OCI-LY7 (cell line): ENCODE data around the gene ATP6V1A. TPM values are rescaled to one million over a fixed set of nuclear protein-coding genes. Genes with fewer than 3 reads are reported as not detected.

Experiments used
- BruUV-seq: library from RNA; stranded (reverse); fragments of 400-500 nt; replicated peaks from 2 replicates; lab custom pipeline; 2021; lab: Mats Ljungman, UMichigan
- CTCF ChIA-PET: fragments of 300-600 bp; sonication (Branson Sonifier 250); formaldehyde crosslinking; loops from one replicate; lab custom pipeline; 2022; ENCODE audit warnings: antibody characterized with exemption; ENCODE audit not compliant: unreplicated experiment; lab: Charles Lee
- POLR2A ChIA-PET: fragments of 300-600 bp; sonication (Branson Sonifier 250); formaldehyde crosslinking; loops from one replicate; lab custom pipeline; 2022; ENCODE audit warnings: antibody characterized with exemption; lab: Charles Lee
- DNase-seq: peaks from one replicate; pipeline ENCODE4 v3.0.0-alpha.2; 2015; ENCODE audit warnings: low spot score
- H2AFZ ChIP-seq: fragments of 200-600 bp; sonication (generic), shearing (Covaris generic); 2 replicates; pipeline ENCODE4 v1.6.1; 2014; ENCODE audit warnings: mild to moderate bottlenecking, antibody characterized with exemption, low read length, moderate library complexity
- H3K27ac ChIP-seq: fragments of 200-600 bp; sonication (generic); 2 replicates; pipeline ENCODE4 v1.5.1; 2014; ENCODE audit warnings: mixed run types, low read depth, mild to moderate bottlenecking, moderate library complexity, low read length, inconsistent platforms; ENCODE audit not compliant: poor library complexity, severe bottlenecking
- H3K36me3 ChIP-seq: fragments of 200-600 bp; sonication (generic); 2 replicates; pipeline ENCODE4 v1.6.1; 2014; ENCODE audit warnings: mild to moderate bottlenecking, antibody characterized with exemption, low read length, moderate library complexity, mixed read lengths; ENCODE audit not compliant: insufficient read depth
- H3K4me1 ChIP-seq: fragments of 200-600 bp; sonication (generic); 2 replicates; pipeline ENCODE4 v1.5.1; 2014; ENCODE audit warnings: mild to moderate bottlenecking, low read length; ENCODE audit not compliant: insufficient read depth, poor library complexity, severe bottlenecking
- H3K4me2 ChIP-seq: fragments of 200-600 bp; sonication (generic); 2 replicates; pipeline ENCODE4 v1.6.1; 2014; ENCODE audit warnings: mild to moderate bottlenecking, low read length
- H3K4me3 ChIP-seq: fragments of 200-600 bp; sonication (generic); 2 replicates; pipeline ENCODE4 v1.5.1; 2014; ENCODE audit warnings: mild to moderate bottlenecking, low read depth, low read length; ENCODE audit not compliant: poor library complexity, severe bottlenecking
- H3K79me2 ChIP-seq: fragments of 200-600 bp; sonication (generic); 2 replicates; pipeline ENCODE4 v1.6.1; 2016; ENCODE audit warnings: low read depth, mild to moderate bottlenecking, low read length, moderate library complexity, mixed read lengths; ENCODE audit not compliant: insufficient read depth
- H3K9me2 ChIP-seq: fragments of 200-600 bp; sonication (generic); 2 replicates; pipeline ENCODE4 v1.6.1; 2016; ENCODE audit warnings: mild to moderate bottlenecking, low read length, mixed read lengths; ENCODE audit not compliant: insufficient read depth
- H3K9me3 ChIP-seq: fragments of 200-600 bp; sonication (generic); 2 replicates; pipeline ENCODE4 v1.6.1; 2014; ENCODE audit warnings: mild to moderate bottlenecking, mixed run types, low read length, mixed read lengths
- H4K20me1 ChIP-seq: fragments of 200-600 bp; sonication (generic); 2 replicates; pipeline ENCODE4 v1.6.1; 2014; ENCODE audit warnings: mild to moderate bottlenecking, antibody characterized with exemption, low read length, moderate library complexity, mixed read lengths; ENCODE audit not compliant: insufficient read depth
- CTCF ChIP-seq: fragments of 200-600 bp; sonication (generic); conservative IDR thresholded peaks from 2 replicates; pipeline ENCODE4 v1.5.1; 2014; ENCODE audit warnings: mild to moderate bottlenecking, antibody characterized with exemption, low read length, moderate library complexity, mixed read lengths
- EZH2phosphoT487 ChIP-seq: fragments of 200-600 bp; sonication (generic); IDR thresholded peaks from 2 replicates; pipeline ENCODE4 v1.6.1; 2018; ENCODE audit warnings: low read depth, borderline replicate concordance, mild to moderate bottlenecking, mixed run types, antibody characterized with exemption, low read length, moderate library complexity, mixed read lengths
- intact Hi-C: fragments of 100-400 bp; cut with micrococcal nuclease; formaldehyde crosslinking; loops from one replicate; pipeline ENCODE4 v1.10.0; 2022; ENCODE audit not compliant: unreplicated experiment
- total RNA-seq, 2 experiments: library from RNA; depleted of rRNA in 1 of 2; stranded (reverse); fragments of >200 nt in 1 of 2; shearing (Covaris generic) in 1 of 2; gene quantifications; 2 replicates each; pipeline ENCODE4 v1.2.3, GENCODE V29; 2014 to 2022

The ATP6V1A gene
- total RNA-seq, 2 experiments from 2014 or later, result 26.5 to 77.3 TPM

GRCh38 chr3:113844622-113845222 lies 97.9 kb downstream of the ATP6V1A start:
- Histone ChIP-seq H3K79me2 (no peaks in the 10 kb centered on the region), H3K27ac (no peak overlapping the region), H3K9me2 (no peaks in the 10 kb centered on the region), H3K4me3 (no peak overlapping the region), H4K20me1 (no peaks in the 10 kb centered on the region), H2AFZ (no peak overlapping the region), H3K4me1 (no peaks in the 10 kb centered on the region), H3K4me2 (no peak overlapping the region), H3K9me3 (no peaks in the 10 kb centered on the region), H3K36me3 (no peaks in the 10 kb centered on the region)
- peak; percentile 58 for DNase-seq
- CTCF ChIA-PET, result interaction anchor here (0.8 to 1.2 kb wide), 2 partner anchors 35 to 211 kb away, joined by 3 read pairs; no protein-coding TSS in a partner anchor
- peak; percentile 94 for TF ChIP-seq CTCF
- no peak for TF ChIP-seq EZH2phosphoT487
- POLR2A ChIA-PET, result interaction anchor here (0.5 to 1.8 kb wide), 7 partner anchors 14 to 211 kb away, joined by 3 to 5 read pairs (median 3); no protein-coding TSS in a partner anchor
- intact Hi-C loops, result loop anchor here (1.0 to 10.0 kb wide), 3 partner anchors 69 to 450 kb away; partner anchors contain the start of genes CCDC191, QTRT2 and TIGIT
- no TSS peak for BruUV-seq

GRCh38 chr3:113847247-113847646 lies 100.4 kb downstream of the ATP6V1A start:
- no peak overlapping the region for H2AFZ ChIP-seq
- no TSS peak for BruUV-seq
- no peaks in the 10 kb centered on the region for H3K79me2 ChIP-seq
- ChIA-PET CTCF (no interaction called here), POLR2A (interaction anchor here (0.5 kb wide), 1 partner anchor 348 kb away, joined by 4 read pairs; no protein-coding TSS in a partner anchor)
- no peaks in the 10 kb centered on the region for H3K4me1 ChIP-seq
- no peaks in the 10 kb centered on the region for H4K20me1 ChIP-seq
- TF ChIP-seq CTCF, result no peak
- TF ChIP-seq EZH2phosphoT487, result no peak
- H3K4me2 ChIP-seq, result no peak overlapping the region
- no peaks in the 10 kb centered on the region for H3K36me3 ChIP-seq
- H3K27ac ChIP-seq, result no peak overlapping the region
- DNase-seq, result no peak
- H3K9me2 ChIP-seq, result no peaks in the 10 kb centered on the region
- H3K4me3 ChIP-seq, result no peak overlapping the region
- intact Hi-C loops, result loop anchor here (10.0 kb wide), 2 partner anchors 208 to 448 kb away; partner anchors contain the start of genes CCDC191, QTRT2 and TIGIT
- H3K9me3 ChIP-seq, result no peaks in the 10 kb centered on the region
